HG03432 (cell line): ENCODE data around the gene DRC7.
A peak's percentile ranks its signal among the peaks of the same experiment; 100 is the strongest.
"Not testable (repeated sequence)": the region's sequence is repeated elsewhere in the genome, so short reads cannot be mapped to it uniquely, and the experiment has no call there.

Experiments
- ATAC-seq: cut with Tn5 transposase; IDR thresholded peaks from one replicate; pipeline ENCODE4 v1.9.1; 2021; ENCODE audit warnings: mild to moderate bottlenecking, moderate library complexity; ENCODE audit not compliant: unreplicated experiment

Gene DRC7

DNA sequence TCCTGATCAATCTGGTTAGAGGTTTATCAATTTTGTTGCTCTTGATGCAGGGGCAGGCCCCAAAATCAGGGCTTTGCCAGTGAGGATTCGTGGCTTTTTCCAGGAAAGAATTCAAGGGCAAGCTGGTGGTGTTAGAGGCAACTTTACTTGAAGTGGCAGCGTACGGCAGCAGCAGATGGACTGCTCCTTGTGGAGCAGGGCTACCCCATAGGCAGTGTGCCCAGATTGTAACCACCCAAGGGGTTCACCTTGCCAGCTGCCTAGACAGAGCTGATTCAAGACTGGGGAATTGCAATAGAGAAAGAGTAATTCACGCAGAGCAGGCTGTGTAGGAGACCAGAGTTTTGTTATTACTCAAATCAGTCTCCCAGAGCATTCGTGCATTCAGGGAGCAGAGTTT, 16.7 kb downstream of the DRC7 start:
- no peak for ATAC-seq

DNA sequence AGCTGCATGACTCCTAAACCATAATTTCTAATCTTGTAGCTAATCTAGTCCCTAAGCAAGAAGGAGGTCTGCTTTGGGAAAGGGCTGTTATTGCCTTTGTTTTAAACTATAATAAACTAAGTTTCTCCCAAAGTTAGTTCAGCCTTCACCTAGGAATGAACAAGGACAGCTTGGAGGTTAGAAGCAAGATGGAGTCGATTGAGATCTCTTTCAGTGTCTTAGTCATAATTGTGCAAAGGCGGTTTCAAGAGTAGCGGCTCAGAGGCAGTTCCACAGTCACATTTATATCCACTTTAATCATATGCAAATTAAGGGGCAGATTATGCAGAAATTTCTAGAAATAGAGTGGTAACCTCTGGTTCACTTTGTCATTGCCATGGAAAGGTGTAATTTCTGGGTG, 17.4 kb downstream of the DRC7 start:
- ATAC-seq, result no peak

DNA sequence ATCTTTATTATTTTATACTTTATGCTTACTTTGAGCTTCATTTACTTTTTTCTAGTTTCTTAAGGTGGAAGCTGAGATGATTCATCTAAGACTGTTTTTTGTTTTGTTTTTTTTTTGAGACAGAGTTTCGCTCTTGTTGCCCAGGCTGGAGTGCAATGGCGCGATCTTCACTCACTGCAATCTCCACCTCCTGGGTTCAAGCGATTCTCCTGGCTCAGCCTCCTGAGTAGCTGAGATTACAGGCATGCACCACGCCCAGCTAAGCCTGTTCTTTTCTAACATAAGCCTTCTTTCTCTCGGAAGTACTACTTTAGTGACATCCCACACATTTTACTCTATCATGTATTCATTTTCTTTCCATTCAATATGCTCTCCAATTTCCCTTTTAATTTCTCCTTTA, 18.0 kb downstream of the DRC7 start:
- not testable (repeated sequence) for ATAC-seq

DNA sequence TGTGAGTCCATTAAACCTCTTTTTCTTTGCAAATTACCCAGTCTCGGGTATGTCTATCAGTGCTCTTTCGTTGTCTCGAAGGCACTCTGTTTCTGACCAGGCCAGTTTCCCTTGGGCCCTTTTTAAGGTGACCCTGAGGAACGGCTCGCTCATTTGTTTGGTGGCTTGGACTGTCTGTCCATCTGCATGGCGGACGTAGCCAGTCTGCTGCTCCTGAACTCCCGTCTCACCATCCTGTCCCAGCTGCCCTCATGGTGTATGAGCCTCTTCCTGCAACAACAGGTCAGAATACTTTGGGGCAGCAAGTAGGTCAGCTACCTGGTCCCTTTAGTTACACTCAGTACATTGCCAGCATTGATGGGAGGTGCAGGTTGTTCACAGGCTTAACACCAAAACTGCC, 19.0 kb downstream of the DRC7 start:
- ATAC-seq, result no peak

DNA sequence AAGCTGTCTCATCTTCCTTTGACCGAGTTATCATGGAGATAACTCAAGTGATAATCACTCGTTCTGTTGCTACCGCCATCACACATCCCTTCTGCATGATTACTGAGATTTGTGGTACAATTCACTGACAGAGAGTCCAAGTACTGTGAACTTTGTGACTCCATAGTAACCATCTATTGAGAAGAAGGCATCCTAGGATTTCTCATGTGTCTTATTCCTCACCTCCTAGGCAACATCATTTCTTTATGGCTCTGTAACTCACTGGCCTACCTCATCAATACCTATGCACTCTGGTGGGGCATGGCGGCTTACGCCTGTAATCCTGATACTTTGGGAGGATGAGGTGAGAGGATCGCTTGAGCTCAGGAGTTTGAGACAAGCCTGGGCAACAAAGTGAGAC, 19.4 kb downstream of the DRC7 start:
- no peak for ATAC-seq

DNA sequence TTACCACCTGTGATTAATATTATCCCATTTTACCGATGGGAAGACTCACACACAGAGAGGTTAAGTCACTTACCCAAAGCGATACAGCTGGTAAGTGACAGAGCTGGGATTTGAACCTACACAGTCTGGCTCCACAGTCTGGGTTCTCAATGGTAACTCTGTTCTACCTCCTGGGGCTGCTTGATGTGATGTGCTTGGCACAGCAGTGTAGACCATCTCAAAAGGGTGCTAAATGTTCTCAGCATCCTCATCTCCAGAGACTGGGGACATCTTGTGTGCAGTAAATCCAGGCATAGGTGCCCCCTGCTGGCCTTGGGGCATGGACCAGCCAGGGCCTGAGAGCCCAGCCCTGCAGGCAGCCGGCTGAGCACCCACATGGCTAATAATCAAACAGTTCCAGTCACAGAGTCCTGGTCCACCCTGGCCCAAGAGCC, 25.6 kb downstream of the DRC7 start:
- ATAC-seq, result no peak

DNA sequence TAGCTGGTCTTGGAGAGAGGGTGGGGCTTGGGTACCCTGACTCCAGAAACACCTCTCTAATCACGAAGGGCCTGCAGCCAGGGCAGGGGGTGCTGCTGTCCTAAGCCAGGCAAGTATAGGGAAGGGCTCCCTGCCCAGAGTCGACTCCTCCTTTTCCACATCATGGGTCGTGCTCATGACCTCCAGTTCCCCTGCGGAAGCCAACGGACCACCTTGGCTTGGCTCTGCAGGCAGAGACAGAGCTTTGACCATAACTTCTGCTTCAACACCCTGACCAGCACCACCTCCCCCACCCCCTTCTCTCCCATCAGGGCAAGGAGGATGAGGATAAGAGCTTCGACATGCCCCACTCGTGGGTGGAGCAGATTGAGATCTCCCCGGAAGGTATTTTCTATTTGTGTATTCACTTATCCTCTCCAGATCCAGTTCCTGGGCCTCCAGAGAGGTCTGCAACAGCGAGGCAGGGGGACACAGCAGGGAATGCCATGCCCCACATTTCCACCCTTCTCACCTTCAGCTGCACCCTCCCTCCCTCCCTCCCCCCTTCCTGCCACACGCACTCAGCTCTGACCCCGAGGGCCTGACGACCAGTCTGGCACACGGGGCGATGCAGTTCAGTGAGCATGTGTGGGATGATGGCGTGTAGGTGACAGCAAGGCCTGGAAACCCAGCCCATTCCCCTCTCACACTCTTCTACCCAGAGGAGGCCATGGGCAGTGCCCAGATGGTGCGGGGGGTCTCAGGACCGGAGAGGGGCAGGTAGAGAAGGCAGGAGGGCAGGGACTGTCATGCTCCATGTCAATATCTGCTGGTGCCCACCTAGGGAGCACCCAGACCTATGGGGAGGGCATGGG, 27.0 kb downstream of the DRC7 start:
- ATAC-seq, result peak; percentile 53

DNA sequence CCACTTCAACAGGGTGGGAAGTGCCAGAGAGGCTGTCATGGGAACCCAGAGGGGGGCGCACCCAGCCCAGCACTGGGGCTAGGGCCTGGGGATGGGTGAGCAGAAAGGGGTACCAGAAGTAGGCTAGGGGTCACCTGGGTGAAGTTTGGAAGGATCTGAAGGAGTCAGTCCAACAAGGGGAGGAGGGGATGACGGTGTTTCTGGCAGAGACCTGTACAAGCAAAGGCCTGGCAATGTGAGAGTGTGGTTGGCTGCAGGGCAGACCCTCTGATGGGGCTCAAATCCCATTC, 27.5 kb downstream of the DRC7 start:
- ATAC-seq, result no peak

DNA sequence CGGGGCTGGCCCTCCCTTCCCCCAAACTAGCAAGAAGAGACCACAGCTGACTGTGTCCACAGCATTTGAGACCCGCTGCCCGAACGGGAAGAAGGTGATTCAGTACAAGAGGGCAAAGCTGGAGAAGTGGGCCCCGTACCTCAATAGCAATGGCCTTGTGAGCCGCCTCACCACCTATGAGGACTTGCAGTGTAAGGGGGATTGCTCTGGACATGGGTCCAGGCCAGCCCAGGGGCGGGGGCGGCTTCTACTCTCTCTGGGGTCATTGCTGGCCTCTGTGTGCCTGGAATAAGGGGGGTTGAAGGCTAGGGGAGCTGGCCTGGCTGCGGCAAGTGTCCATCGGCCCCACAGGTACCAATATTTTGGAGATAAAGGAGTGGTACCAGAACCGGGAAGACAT, 28.0 kb downstream of the DRC7 start:
- no peak for ATAC-seq

DNA sequence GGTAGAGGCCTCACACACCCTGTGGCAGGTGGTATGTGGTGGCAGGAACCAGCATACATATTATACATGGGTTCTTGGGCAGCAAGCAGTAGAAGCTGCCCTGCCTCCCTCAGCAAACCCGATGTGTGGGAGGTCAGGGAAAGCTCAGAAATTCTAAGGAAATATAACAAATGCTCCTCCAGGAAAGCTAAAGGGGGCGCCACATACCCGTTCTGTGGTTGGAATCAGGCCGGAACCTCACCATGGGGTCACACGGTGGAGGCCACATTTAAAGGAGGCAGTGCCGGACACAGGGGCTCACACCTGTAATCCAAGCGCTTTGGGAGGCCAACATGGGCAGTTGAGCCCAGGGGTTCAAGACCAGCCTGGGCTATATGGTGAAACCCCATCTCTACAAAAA, 28.6 kb downstream of the DRC7 start:
- ATAC-seq, result no peak

DNA sequence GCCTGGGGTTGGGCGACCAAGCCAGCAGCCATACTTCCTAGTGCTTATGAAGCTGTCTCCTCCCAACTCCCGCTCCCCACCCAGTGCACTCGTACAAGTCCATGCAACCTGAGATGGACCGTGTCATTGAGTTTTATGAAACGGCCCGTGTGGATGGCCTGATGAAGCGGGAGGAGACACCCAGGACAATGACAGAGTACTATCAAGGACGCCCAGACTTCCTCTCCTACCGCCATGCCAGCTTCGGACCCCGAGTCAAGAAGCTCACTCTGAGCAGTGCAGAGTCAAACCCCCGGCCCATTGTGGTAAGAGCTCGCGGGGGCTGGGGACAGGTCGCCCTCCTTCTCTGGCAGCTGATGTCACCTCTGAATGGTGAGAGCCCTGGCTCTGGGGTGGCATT, 29.9 kb downstream of the DRC7 start:
- ATAC-seq, result no peak

DNA sequence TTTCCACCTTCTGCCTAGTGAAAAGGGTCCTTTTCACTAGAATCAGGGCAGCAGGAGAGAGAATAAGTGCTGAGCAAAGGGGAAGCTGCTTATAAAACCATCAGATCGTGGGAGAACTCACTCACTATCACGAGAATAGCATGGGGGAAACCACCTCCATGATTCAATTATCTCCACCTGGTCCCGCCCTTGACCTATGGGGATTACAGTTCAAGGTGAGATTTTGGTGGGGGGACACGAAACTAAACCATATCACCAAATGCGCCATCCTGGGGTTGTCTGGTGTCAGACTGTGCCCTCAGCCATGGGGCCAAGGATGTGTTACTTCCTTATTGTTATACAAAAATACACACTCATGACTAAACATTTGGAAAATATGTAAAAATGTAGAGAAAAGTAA, 30.5 kb downstream of the DRC7 start:
- ATAC-seq, result no peak

DNA sequence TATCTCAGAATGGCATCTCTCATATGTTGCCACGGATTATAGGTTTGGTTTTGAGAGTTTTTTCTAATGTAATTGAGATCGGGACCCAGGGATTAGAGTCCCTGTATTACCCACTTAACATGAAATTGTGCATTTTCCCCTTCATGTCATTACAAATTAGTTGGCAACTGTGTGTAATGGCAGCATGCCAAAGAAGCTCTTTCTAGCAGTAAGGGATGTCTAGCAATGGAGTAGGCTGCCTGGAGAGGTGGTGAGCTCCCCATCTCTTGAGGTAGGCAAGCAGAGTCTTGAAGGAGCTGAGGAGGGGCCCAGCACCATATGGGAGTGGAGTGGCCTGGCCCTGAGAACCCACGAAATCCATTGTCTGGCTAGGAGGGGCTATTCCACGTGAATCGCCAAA, 30.9 kb downstream of the DRC7 start:
- ATAC-seq, result no peak

DNA sequence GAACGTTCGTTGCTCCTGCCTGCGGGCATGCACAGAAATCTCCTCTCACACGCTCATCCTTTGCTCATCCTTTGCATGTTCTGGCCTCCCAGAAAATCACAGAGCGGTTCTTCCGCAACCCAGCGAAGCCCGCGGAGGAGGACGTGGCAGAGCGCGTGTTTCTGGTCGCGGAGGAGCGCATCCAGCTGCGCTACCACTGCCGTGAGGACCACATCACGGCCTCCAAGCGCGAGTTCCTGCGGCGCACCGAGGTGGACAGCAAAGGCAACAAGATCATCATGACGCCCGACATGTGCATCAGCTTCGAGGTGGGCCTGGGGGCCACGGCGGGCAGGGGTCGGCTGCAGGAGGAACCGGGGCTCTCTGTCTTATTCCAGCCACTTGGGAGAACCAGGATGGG, 31.4 kb downstream of the DRC7 start:
- ATAC-seq, result no peak

DNA sequence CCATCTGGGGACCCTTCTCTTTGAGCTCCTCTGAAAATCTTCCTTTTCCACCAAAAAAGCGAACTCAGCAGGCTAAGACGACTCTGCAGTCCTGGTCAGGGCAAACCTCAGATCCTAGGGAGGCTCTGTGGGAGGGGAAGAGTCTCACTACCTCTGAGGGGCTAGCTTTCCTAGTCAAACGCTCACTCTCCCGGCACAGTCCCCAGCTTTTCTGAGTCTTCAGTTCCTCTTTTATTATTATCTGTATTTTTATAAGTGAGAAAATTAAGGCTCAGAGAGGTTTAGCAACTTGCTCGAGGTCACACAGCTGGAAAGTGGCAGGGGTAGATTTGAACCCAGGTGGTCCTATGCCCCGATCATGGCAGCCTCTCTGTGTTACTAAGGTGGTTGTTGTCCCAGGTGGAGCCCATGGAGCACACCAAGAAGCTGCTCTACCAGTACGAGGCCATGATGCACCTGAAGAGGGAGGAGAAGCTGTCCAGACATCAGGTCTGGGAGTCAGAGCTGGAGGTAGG, 31.9 kb downstream of the DRC7 start:
- ATAC-seq, result no peak

DNA sequence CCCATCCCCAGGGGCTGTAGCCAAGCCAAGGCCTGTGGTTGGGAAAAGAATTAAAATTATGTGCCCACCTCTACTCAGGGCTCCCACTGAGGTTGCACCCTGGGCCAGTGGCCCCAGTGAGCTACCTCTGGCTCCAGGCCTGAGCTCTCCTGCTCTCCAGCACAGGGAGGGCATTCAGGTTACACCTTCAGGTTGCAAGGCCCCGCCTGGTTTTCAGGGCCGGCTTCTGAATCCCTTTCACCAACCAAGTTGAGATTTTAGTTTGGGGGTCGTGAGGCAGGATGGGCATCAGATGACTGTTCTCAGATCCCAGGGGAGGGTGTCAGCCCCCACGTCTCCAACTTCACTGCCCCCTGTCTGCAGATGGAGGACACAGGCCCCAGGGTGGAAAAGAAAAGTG, 33.0 kb downstream of the DRC7 start:
- ATAC-seq, result no peak

DNA sequence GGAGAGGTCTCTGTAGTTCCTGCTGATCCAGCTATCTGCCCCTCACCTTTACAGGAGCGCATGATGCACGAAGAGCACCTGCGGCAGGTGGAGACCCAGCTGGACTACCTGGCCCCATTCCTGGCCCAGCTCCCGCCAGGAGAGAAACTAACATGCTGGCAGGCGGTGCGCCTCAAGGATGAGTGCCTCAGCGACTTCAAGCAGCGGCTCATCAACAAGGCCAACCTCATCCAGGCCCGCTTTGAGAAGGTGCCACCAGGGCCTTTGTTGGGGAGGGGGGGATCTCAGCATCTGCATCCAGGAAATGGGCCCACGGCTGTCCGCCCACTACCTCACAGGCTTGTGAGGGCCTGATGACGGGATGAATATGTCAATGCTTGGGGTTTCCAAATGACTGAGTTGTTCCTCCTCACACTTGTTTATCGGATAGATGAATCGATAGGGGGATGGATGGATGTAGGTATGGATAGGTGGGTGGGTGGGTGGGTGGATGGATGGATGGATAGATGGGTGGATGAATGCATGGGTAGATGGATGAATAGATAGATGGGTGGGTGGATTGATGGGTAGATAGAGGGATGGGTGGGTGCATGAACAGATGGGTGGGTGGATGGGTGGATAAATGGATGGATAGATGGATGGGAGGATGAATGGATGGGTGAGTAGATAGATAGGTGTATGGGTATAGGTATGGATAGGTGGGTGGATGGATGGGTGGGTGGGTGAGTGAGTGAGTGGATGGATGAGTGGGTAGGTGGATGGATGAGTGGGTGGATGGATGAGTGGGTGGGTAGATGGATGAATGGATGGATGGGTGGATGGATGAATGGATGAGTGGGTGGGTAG, 34.0 kb downstream of the DRC7 start:
- ATAC-seq, result no peak

DNA sequence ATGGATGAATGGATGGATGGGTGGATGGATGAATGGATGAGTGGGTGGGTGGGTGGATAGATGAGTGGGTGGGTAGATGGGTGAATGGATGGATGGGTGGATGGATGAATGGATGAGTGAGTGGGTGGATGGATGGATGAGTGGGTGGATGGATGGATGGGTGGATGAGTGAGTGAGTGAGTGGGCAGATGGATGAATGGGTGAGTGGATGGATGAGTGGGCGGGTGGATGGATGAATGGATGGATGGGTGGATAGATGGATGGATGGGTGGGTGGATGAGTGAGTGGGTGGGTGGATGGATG, 34.5 kb downstream of the DRC7 start:
- no peak for ATAC-seq

DNA sequence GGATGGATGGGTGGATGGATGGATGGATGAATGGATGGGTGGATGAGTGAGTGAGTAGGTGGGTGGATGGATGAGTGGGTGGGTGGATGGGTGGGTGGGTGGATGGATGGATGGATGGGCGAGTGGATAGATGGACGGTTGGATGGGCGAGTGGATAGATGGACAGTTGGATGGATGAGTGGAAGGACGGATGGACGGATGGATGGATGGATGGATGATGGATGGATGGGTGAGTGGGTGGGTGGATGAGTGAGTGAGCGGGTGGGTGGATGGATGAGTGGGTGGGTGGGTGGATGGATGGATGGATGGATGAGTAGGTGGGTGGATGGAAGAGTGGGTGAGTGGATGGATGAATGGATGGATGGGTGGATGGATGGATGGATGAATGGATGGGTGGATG, 35.2 kb downstream of the DRC7 start:
- ATAC-seq, result not testable (repeated sequence)

DNA sequence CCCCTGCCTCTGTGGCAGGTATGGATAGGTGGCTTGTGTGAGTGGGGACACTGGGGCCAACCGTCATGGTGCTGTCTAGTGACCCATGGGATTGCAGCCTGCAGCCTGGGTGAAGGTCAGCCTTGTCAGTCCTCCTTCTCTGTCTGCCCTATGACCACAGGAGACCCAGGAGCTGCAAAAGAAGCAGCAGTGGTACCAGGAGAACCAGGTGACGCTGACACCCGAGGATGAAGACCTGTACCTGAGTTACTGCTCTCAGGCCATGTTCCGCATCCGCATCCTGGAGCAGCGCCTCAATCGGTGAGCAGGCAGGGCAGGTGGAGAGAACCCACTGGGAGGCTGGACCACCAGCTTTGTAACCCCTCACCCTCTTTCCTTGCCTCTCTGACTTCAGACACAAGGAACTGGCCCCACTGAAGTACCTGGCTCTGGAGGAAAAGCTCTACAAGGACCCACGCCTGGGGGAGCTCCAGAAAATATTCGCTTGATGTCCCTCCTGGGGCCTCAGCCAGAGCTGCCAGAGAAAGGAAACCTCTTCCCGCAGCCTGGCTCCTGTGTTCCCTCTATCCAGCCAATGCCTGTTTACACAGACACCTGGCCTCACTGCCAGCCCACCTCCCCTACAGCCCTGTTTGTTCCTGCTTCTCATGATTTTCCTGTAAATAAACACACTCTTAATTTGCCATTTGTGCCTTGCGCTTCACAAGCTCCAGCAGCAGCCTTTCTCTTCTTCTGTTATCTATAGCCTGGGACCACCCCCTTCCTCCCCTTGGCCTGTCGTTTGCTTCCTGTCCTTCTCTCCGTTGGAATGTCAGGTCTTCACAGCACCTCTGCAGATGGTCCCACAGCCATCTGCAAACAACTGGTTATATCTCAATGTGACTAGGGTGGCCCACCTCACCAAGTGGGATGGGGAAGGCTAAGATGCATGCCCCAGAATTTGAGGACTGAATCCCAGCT, 36.4 kb downstream of the DRC7 start:
- no peak for ATAC-seq

DNA sequence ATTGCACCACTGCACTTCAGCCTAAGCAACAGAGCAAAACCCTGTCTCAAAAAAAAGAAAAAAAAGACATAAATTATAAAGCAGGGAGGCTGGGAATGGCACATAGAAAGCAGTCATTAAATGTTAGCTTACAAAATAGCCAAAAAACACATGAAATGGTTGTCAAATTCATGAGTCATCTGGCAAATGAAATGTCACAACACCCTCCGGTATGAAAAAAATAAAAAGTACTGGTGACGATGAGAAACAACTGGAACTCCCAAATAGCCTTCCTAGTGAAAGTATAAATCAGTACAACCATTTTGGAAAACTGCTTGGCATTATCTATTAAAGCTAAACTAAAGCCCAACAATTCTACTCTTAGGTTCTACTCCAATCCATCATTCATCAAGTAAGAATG, 37.4 kb downstream of the DRC7 start:
- ATAC-seq, result no peak
